Measurements from ENCODE around the gene NCKAP5. TPM values are rescaled to one million over a fixed set of nuclear protein-coding genes. Genes with fewer than 3 reads are reported as not detected.

NCKAP5 gene
- total RNA-seq, 1 experiment from 2014 or later: not detected

DNA sequence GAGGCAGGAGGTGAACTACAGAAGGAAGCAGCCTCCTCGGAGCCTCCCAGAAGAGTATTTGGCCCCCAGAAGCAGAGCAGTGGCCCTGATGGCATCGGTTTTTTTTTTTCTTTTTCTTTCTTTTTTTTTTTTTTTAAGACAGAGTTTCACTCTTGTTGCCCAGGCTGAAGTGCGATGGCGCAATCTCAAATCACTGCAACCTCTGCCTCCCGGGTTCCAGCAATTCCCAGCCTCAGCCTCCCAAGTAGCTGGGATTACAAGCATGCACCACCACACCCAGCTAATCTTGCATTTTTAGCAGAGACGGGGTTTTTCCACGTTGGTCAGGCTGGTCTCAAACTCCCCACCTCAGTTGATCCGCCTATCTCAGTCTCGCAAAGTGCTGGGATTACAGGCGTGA is 34.8 kb upstream of the NCKAP5 start:
- ChIA-PET POLR2A (ENCODE audit: unreplicated experiment) (no interaction called here), CTCF (no interaction called here)
- BruUV-seq (replicated peaks): no TSS peak
- TF ChIP-seq, protein P1, sequence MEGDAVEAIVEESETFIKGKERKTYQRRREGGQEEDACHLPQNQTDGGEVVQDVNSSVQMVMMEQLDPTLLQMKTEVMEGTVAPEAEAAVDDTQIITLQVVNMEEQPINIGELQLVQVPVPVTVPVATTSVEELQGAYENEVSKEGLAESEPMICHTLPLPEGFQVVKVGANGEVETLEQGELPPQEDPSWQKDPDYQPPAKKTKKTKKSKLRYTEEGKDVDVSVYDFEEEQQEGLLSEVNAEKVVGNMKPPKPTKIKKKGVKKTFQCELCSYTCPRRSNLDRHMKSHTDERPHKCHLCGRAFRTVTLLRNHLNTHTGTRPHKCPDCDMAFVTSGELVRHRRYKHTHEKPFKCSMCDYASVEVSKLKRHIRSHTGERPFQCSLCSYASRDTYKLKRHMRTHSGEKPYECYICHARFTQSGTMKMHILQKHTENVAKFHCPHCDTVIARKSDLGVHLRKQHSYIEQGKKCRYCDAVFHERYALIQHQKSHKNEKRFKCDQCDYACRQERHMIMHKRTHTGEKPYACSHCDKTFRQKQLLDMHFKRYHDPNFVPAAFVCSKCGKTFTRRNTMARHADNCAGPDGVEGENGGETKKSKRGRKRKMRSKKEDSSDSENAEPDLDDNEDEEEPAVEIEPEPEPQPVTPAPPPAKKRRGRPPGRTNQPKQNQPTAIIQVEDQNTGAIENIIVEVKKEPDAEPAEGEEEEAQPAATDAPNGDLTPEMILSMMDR (conservative IDR thresholded peaks at IDR 0.05): no peak
- no peak for TF ChIP-seq EZH2 (IDR thresholded peaks at IDR 0.05; ENCODE audit: low read depth)
- Histone ChIP-seq H3K27ac (no peak overlapping the region), H3K4me2 (no peak overlapping the region), H2AFZ (no peak overlapping the region), H3F3A (ENCODE audit: insufficient read depth, low read depth) (no peaks in the 10 kb centered on the region), H3K36me3 (ENCODE audit: low read depth) (no peaks in the 10 kb centered on the region), H3K9me2 (ENCODE audit: insufficient read depth) (no peaks in the 10 kb centered on the region), H4K20me1 (ENCODE audit: insufficient read depth) (no peaks in the 10 kb centered on the region), H3K4me3 (no peak overlapping the region), H3K9me3 (ENCODE audit: insufficient read depth, low read depth) (no peaks in the 10 kb centered on the region), H3K4me1 (replicated peaks; ENCODE audit: insufficient read depth) (no peaks in the 10 kb centered on the region), H3K27me3 (ENCODE audit: insufficient read depth, low read depth) (peaks cover 77% of the 10 kb centered on the region), H3K79me2 (ENCODE audit: low read depth) (no peaks in the 10 kb centered on the region)
- DNase-seq: no peak
- intact Hi-C loops (cut with micrococcal nuclease; ENCODE audit: unreplicated experiment): no loop called here

DNA sequence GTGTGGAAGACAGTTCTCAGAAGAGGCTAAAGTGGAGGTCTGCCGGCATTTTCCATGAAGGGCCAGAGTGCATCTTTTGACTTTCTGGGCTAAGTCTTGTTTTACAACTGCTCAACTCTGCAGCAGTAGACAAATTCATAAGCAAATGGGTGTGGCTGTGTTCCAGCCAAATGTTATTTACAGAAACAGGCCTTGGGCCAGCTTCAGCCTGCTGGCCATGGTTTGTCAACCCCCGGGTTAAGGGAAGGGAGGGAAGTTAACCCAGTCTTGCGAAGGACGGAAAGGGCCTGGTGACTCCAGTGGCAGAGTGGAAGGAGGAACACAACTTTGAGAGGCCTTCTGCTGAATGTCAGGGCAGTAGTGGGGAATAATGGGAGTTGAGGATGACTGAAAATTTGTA is 34.3 kb upstream of the NCKAP5 start:
- ChIA-PET CTCF (no interaction called here), POLR2A (ENCODE audit: unreplicated experiment) (no interaction called here)
- Histone ChIP-seq H3K4me1 (replicated peaks; ENCODE audit: insufficient read depth) (no peaks in the 10 kb centered on the region), H3K27me3 (ENCODE audit: insufficient read depth, low read depth) (peaks cover 77% of the 10 kb centered on the region), H3K4me2 (no peak overlapping the region), H2AFZ (no peak overlapping the region), H3F3A (ENCODE audit: insufficient read depth, low read depth) (no peaks in the 10 kb centered on the region), H3K9me2 (ENCODE audit: insufficient read depth) (no peaks in the 10 kb centered on the region), H3K4me3 (no peak overlapping the region), H3K9me3 (ENCODE audit: insufficient read depth, low read depth) (no peaks in the 10 kb centered on the region), H3K27ac (no peak overlapping the region), H3K36me3 (ENCODE audit: low read depth) (no peaks in the 10 kb centered on the region), H4K20me1 (ENCODE audit: insufficient read depth) (no peaks in the 10 kb centered on the region), H3K79me2 (ENCODE audit: low read depth) (no peaks in the 10 kb centered on the region)
- DNase-seq: no peak
- TF ChIP-seq, protein P1 (conservative IDR thresholded peaks at IDR 0.05): no peak
- no peak for TF ChIP-seq EZH2 (IDR thresholded peaks at IDR 0.05; ENCODE audit: low read depth)
- no TSS peak for BruUV-seq (replicated peaks)
- intact Hi-C loops (cut with micrococcal nuclease; ENCODE audit: unreplicated experiment): no loop called here

DNA sequence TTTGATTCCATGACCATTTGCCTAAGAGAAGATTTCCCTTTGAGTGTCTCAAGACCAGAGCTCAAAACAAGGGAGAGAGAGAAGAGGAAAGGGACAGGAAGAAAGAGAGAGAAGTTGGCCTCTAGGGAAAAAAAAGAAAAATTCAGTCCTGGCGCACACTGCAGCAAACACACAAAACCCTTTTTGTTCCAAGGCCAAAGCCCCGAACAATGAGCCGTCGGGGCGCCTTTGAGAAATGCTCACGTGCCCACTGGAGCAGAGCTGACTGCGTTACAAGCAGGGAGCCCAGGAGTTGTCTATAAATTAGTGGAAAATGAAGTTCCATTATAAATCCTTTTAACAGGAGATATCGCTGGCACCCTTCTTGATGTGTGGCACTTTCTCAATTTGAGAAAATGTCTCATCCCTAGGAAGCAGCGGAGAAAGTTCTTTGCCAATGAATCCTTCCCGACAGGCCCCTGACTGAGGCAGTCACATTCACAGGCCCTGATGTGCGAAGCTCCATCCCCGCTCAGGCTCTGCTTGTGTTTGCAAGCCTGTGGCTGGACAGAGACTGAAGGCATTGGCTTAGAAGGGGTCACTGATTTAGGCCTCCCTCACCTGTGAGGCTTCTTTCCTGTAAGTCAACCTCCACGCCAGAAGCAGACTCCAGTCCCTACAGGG is 32.1 kb upstream of the NCKAP5 start:
- Histone ChIP-seq H2AFZ (no peak overlapping the region), H3K4me1 (replicated peaks; ENCODE audit: insufficient read depth) (no peaks in the 10 kb centered on the region), H3K4me2 (no peak overlapping the region), H3K27ac (no peak overlapping the region), H3K27me3 (ENCODE audit: insufficient read depth, low read depth) (peaks cover 87% of the 10 kb centered on the region), H3K9me2 (ENCODE audit: insufficient read depth) (no peaks in the 10 kb centered on the region), H3K36me3 (ENCODE audit: low read depth) (no peaks in the 10 kb centered on the region), H3K79me2 (ENCODE audit: low read depth) (no peaks in the 10 kb centered on the region), H4K20me1 (ENCODE audit: insufficient read depth) (no peaks in the 10 kb centered on the region), H3K9me3 (ENCODE audit: insufficient read depth, low read depth) (no peaks in the 10 kb centered on the region), H3K4me3 (no peak overlapping the region), H3F3A (ENCODE audit: insufficient read depth, low read depth) (no peaks in the 10 kb centered on the region)
- ChIA-PET POLR2A (ENCODE audit: unreplicated experiment) (no interaction called here), CTCF (no interaction called here)
- no peak for DNase-seq
- intact Hi-C loops (cut with micrococcal nuclease; ENCODE audit: unreplicated experiment): no loop called here
- TF ChIP-seq, protein P1 (conservative IDR thresholded peaks at IDR 0.05): no peak
- no TSS peak for BruUV-seq (replicated peaks)
